Loucy (cell line): ENCODE measurements around the gene PTTG1IP2.

Source experiments
- H2AFZ ChIP-seq: fragments of 200-600 bp; sonication (generic); 2 replicates; pipeline ENCODE4 v1.6.0; 2016; ENCODE audit warnings: antibody characterized with exemption, mild to moderate bottlenecking, low read length, moderate library complexity
- H3F3A ChIP-seq: fragments of 200-600 bp; 2 replicates; pipeline ENCODE4 v1.6.0; 2016; ENCODE audit warnings: antibody characterized with exemption, low read depth, mild to moderate bottlenecking
- H3K27me3 ChIP-seq: fragments of 200-600 bp; sonication (generic); 2 replicates; pipeline ENCODE4 v1.6.1; 2014; ENCODE audit warnings: low read length, mild to moderate bottlenecking; ENCODE audit not compliant: insufficient read depth, poor library complexity, severe bottlenecking
- H3K36me3 ChIP-seq: fragments of 200-600 bp; sonication (generic); 2 replicates; pipeline ENCODE4 v1.6.1; 2016; ENCODE audit warnings: low read length; ENCODE audit not compliant: insufficient read depth
- H3K4me1 ChIP-seq: fragments of 200-600 bp; sonication (generic); 2 replicates; pipeline ENCODE4 v1.5.1; 2014; ENCODE audit warnings: low read length, mild to moderate bottlenecking; ENCODE audit not compliant: insufficient read depth, poor library complexity, severe bottlenecking
- H3K4me2 ChIP-seq: fragments of 200-600 bp; sonication (generic); 2 replicates; pipeline ENCODE4 v1.6.0; 2014; ENCODE audit warnings: antibody characterized with exemption, low read length, low read depth, mild to moderate bottlenecking; ENCODE audit not compliant: poor library complexity, severe bottlenecking
- H3K4me3 ChIP-seq: fragments of 200-600 bp; sonication (generic); 2 replicates; pipeline ENCODE4 v1.5.1; 2014; ENCODE audit warnings: low read length, mild to moderate bottlenecking, mixed read lengths; ENCODE audit not compliant: poor library complexity, severe bottlenecking
- H3K79me2 ChIP-seq: fragments of 200-600 bp; sonication (generic); 2 replicates; pipeline ENCODE4 v1.6.1; 2014; ENCODE audit warnings: low read length; ENCODE audit not compliant: insufficient read depth
- H3K9ac ChIP-seq: fragments of 200-600 bp; sonication (generic); 2 replicates; pipeline ENCODE4 v1.6.0; 2014; ENCODE audit warnings: mild to moderate bottlenecking, low read depth, low read length, moderate library complexity; ENCODE audit not compliant: poor library complexity, severe bottlenecking
- H3K9me2 ChIP-seq: fragments of 200-600 bp; sonication (generic); replicated peaks from 2 replicates; pipeline ENCODE4 v1.6.1; 2016; ENCODE audit warnings: low read depth, low read length, mixed read lengths
- H3K9me3 ChIP-seq: fragments of 200-600 bp; sonication (generic); 2 replicates; pipeline ENCODE4 v1.6.1; 2014; ENCODE audit warnings: mild to moderate bottlenecking, antibody characterized with exemption, low read length, low read depth; ENCODE audit not compliant: insufficient read depth
- H4K20me1 ChIP-seq: fragments of 200-600 bp; sonication (generic); 2 replicates; pipeline ENCODE4 v1.6.0; 2014; ENCODE audit warnings: antibody characterized with exemption, low read length, mild to moderate bottlenecking; ENCODE audit not compliant: insufficient read depth, poor library complexity, severe bottlenecking
- EZH2phosphoT487 ChIP-seq: fragments of 200-600 bp; IDR thresholded peaks from 2 replicates; pipeline ENCODE4 v1.6.1; 2018; ENCODE audit warnings: antibody characterized with exemption, mild to moderate bottlenecking, moderate library complexity, borderline replicate concordance
- TF ChIP-seq, protein P1 (sequence below): fragments of 200-600 bp; sonication (generic); conservative IDR thresholded peaks from 2 replicates; pipeline ENCODE4 v1.5.1; 2014; ENCODE audit warnings: mild to moderate bottlenecking, antibody characterized with exemption, low read length

Gene PTTG1IP2

DNA sequence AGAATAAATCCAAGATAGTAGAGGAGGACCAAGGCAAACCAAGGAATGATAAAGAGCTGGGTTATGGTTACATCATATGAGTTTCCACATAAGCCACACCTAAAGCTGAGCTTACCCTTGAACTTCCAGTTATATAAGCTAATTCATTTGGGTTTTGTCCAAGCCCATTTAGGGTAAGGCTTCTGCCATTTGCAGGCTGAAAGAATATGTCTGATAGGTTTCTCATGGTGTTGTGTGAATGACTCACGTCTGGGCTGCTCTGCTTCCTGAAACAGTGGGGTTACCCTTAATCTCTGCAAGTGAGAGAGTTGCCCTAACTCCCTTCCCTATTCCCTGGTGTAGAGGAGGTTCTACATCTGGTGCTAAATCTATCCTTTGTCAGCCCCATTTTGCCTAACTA, 60.8 kb downstream of the PTTG1IP2 start:
- Histone ChIP-seq H4K20me1 (no peaks in the 10 kb centered on the region), H3K79me2 (no peaks in the 10 kb centered on the region), H3K4me3 (no peak overlapping the region), H2AFZ (no peak overlapping the region), H3K27me3 (no peaks in the 10 kb centered on the region), H3K9ac (no peak overlapping the region), H3K9me2 (no peaks in the 10 kb centered on the region), H3K4me1 (no peaks in the 10 kb centered on the region), H3K36me3 (no peaks in the 10 kb centered on the region), H3K4me2 (no peak overlapping the region), H3F3A (no peaks in the 10 kb centered on the region), H3K9me3 (no peaks in the 10 kb centered on the region)
- TF ChIP-seq EZH2phosphoT487 = no peak
- TF ChIP-seq, protein P1, sequence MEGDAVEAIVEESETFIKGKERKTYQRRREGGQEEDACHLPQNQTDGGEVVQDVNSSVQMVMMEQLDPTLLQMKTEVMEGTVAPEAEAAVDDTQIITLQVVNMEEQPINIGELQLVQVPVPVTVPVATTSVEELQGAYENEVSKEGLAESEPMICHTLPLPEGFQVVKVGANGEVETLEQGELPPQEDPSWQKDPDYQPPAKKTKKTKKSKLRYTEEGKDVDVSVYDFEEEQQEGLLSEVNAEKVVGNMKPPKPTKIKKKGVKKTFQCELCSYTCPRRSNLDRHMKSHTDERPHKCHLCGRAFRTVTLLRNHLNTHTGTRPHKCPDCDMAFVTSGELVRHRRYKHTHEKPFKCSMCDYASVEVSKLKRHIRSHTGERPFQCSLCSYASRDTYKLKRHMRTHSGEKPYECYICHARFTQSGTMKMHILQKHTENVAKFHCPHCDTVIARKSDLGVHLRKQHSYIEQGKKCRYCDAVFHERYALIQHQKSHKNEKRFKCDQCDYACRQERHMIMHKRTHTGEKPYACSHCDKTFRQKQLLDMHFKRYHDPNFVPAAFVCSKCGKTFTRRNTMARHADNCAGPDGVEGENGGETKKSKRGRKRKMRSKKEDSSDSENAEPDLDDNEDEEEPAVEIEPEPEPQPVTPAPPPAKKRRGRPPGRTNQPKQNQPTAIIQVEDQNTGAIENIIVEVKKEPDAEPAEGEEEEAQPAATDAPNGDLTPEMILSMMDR = no peak

DNA sequence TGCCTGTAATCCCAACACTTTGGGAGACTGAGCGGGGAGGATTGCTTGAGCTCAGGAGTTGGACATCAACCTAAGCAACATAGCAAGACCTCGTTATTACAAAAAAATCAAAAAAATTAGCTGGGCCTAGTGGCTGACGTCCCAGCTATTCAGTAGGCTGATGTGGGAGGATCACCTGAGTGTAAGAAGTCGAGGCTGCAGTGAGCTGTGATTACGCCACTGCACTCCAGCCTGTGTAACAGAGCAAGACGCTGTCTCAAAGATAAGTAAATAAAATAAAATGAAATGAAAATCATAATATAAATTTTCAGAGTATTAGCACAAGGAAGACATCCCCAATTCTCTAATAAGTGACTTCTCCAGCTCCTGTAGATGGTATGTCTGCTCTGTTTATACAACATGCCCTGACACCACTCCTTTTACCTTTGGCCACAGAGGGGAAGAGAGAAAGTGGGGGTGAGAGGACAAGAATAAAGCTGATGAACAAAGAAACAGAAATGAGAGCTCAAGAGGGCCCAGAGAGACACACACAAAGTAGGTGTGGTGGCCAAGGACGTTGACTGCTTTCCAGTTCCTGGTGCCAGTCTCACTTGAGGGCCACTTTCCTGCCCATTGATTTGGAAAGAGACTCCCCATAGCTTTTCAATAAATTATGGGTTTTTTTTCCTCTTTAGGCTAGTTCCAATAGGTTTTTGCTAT, 62.9 kb downstream of the PTTG1IP2 start:
- Histone ChIP-seq H3K27me3 (no peaks in the 10 kb centered on the region), H3K36me3 (no peaks in the 10 kb centered on the region), H3K4me1 (no peaks in the 10 kb centered on the region), H4K20me1 (no peaks in the 10 kb centered on the region), H3K4me2 (no peak overlapping the region), H3K9ac (no peak overlapping the region), H3K4me3 (no peak overlapping the region), H3K9me2 (no peaks in the 10 kb centered on the region), H3K9me3 (no peaks in the 10 kb centered on the region), H2AFZ (no peak overlapping the region), H3F3A (no peaks in the 10 kb centered on the region), H3K79me2 (no peaks in the 10 kb centered on the region)
- TF ChIP-seq, protein P1 = no peak
- TF ChIP-seq EZH2phosphoT487 = no peak

DNA sequence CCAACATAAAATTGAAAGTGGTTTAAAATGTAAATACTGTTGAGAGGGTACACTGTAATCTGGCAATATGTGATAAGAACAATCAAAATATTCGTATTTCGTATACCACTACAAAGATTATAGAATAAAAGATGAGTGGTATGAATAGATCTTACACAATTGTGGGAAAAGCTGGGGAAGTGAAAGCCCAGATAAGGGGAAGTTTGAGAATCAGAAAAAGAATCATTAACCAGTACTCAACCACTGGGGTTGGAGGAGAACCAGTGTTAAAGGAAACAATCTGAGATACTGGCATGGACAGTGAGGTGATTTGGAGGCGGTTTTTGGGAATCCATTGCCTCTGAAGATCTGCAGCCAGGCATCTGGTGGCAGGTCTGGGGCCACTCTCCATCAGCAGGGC, 67.0 kb downstream of the PTTG1IP2 start:
- Histone ChIP-seq H3K4me2 (no peak overlapping the region), H3K79me2 (no peaks in the 10 kb centered on the region), H3K9me2 (no peaks in the 10 kb centered on the region), H3K4me3 (no peak overlapping the region), H3K27me3 (no peaks in the 10 kb centered on the region), H3K9me3 (no peaks in the 10 kb centered on the region), H4K20me1 (no peaks in the 10 kb centered on the region), H2AFZ (no peak overlapping the region), H3F3A (no peaks in the 10 kb centered on the region), H3K4me1 (no peaks in the 10 kb centered on the region), H3K9ac (no peak overlapping the region), H3K36me3 (no peaks in the 10 kb centered on the region)
- TF ChIP-seq, protein P1 = no peak
- no peak for TF ChIP-seq EZH2phosphoT487
